Lung microvascular endothelial cell (primary cell): ENCODE data around the gene LY6G5C. TPM values are rescaled to one million over a fixed set of nuclear protein-coding genes. Genes with fewer than 3 reads are reported as not detected.

Experiments used
- total RNA-seq: library from RNA; depleted of rRNA; stranded (reverse); fragments of >200 nt; gene quantifications from 2 replicates; pipeline ENCODE4 v1.2.1, GENCODE V29; 2014

Gene LY6G5C
- total RNA-seq, 1 donor from 2014 or later = 1.4 TPM

Other genes starting within 250 kb of the LY6G5C start
- 5.0 and 9.8 TPM in 2 replicates for gene MICB, start 182.9 kb downstream of the LY6G5C start, total RNA-seq
- gene MCCD1, start 152.1 kb downstream of the LY6G5C start, total RNA-seq = not detected in 2 replicates
- 180 and 306 TPM in 2 replicates for gene DDX39B, start 139.1 kb downstream of the LY6G5C start, total RNA-seq
- 0.20 and 0.22 TPM in 2 replicates for gene ATP6V1G2, start 134.5 kb downstream of the LY6G5C start, total RNA-seq
- gene NFKBIL1, start 133.5 kb downstream of the LY6G5C start, total RNA-seq = 17.9 and 23.0 TPM in 2 replicates
- not detected in 2 replicates for gene LTA, start 108.8 kb downstream of the LY6G5C start, total RNA-seq
- not detected in 2 replicates for gene TNF, start 105.5 kb downstream of the LY6G5C start, total RNA-seq
- 6.7 and 9.2 TPM in 2 replicates for gene LTB, start 98.6 kb downstream of the LY6G5C start, total RNA-seq
- gene LST1, start 94.8 kb downstream of the LY6G5C start, total RNA-seq = not detected in 2 replicates
- not detected in 2 replicates for gene NCR3, start 88.1 kb downstream of the LY6G5C start, total RNA-seq
- gene AIF1, start 65.8 kb downstream of the LY6G5C start, total RNA-seq = not detected in 2 replicates
- 19.4 and 27.2 TPM in 2 replicates for gene PRRC2A, start 60.4 kb downstream of the LY6G5C start, total RNA-seq
- 88.3 and 111 TPM in 2 replicates for gene BAG6, start 28.4 kb downstream of the LY6G5C start, total RNA-seq
- gene APOM, start 25.2 kb downstream of the LY6G5C start, total RNA-seq = 0.22 and 0.40 TPM in 2 replicates
- 15.5 and 24.0 TPM in 2 replicates for gene C6orf47, start 20.3 kb downstream of the LY6G5C start, total RNA-seq
- gene GPANK1, start 16.1 kb downstream of the LY6G5C start, total RNA-seq = 8.5 and 12.1 TPM in 2 replicates
- 64.1 and 67.6 TPM in 2 replicates for gene CSNK2B, start 15.0 kb downstream of the LY6G5C start, total RNA-seq
- gene LY6G5B, start 11.1 kb downstream of the LY6G5C start, total RNA-seq = 0.44 and 1.2 TPM in 2 replicates
- gene ABHD16A, start 22.3 kb upstream of the LY6G5C start, total RNA-seq = 41.2 and 69.8 TPM in 2 replicates
- not detected in 2 replicates for gene LY6G6F, start 25.8 kb upstream of the LY6G5C start, total RNA-seq
- not detected in 2 replicates for gene LY6G6D, start 34.3 kb upstream of the LY6G5C start, total RNA-seq
- not detected in 2 replicates for gene LY6G6C, start 40.7 kb upstream of the LY6G5C start, total RNA-seq
- not detected in 2 replicates for gene MPIG6B, start 42.3 kb upstream of the LY6G5C start, total RNA-seq
- 109 and 159 TPM in 2 replicates for gene DDAH2, start 48.2 kb upstream of the LY6G5C start, total RNA-seq
- gene CLIC1, start 55.5 kb upstream of the LY6G5C start, total RNA-seq = 469 and 552 TPM in 2 replicates
- 1.4 and 2.6 TPM in 2 replicates for gene MSH5, start 58.9 kb upstream of the LY6G5C start, total RNA-seq
- 1.6 and 2.0 TPM in 2 replicates for gene SAPCD1, start 81.6 kb upstream of the LY6G5C start, total RNA-seq
- under 0.01 and 0.40 TPM in 2 replicates for gene VWA7, start 96.3 kb upstream of the LY6G5C start, total RNA-seq
- gene VARS1, start 114.7 kb upstream of the LY6G5C start, total RNA-seq = 36.3 and 39.0 TPM in 2 replicates
- 29.2 and 29.8 TPM in 2 replicates for gene LSM2, start 125.9 kb upstream of the LY6G5C start, total RNA-seq
- gene HSPA1L, start 134.2 kb upstream of the LY6G5C start, total RNA-seq = 0.87 and 1.8 TPM in 2 replicates
- 40.8 and 93.3 TPM in 2 replicates for gene HSPA1A, start 134.5 kb upstream of the LY6G5C start, total RNA-seq
- gene HSPA1B, start 146.7 kb upstream of the LY6G5C start, total RNA-seq = 23.8 and 30.2 TPM in 2 replicates
- gene NEU1, start 181.8 kb upstream of the LY6G5C start, total RNA-seq = 41.2 and 50.0 TPM in 2 replicates
- not detected in 2 replicates for gene SLC44A4, start 197.9 kb upstream of the LY6G5C start, total RNA-seq
- gene EHMT2, start 216.6 kb upstream of the LY6G5C start, total RNA-seq = 25.7 and 28.0 TPM in 2 replicates
- gene ZBTB12, start 221.0 kb upstream of the LY6G5C start, total RNA-seq = 2.2 and 3.6 TPM in 2 replicates
- under 0.01 TPM in 1 of 2 replicates, not detected in the other for gene C2, start 246.7 kb upstream of the LY6G5C start, total RNA-seq